Measurements from ENCODE around the gene ARSG.
A peak's percentile ranks its signal among the peaks of the same experiment; 100 is the strongest.

ARSG gene

DNA sequence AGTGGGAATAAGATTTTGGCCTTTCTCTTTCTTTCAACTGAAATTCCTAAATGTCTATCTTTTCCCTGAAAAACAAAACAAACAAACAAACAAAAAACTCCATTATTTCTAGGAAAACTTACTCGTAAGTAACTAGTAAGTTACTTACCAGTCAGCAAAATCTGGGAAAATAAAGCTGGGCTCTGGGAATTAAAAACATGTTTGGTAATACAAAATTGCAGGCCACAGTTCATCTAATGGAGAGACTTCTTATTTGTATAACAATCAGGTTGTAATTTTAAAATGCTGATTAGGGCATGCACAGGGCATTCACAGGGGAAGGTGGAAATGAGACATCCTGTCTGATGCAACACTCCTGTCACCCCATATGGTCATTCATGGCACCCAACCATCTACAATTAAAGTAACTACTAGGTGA, 169.8 kb downstream of the ARSG start:
- DNase-seq (ENCODE audit: low read depth) = no peak
- no peak overlapping the region for H3K4me3 ChIP-seq (ENCODE audit: control insufficient read depth, low read depth, low read length)
- TF ChIP-seq, protein P1, sequence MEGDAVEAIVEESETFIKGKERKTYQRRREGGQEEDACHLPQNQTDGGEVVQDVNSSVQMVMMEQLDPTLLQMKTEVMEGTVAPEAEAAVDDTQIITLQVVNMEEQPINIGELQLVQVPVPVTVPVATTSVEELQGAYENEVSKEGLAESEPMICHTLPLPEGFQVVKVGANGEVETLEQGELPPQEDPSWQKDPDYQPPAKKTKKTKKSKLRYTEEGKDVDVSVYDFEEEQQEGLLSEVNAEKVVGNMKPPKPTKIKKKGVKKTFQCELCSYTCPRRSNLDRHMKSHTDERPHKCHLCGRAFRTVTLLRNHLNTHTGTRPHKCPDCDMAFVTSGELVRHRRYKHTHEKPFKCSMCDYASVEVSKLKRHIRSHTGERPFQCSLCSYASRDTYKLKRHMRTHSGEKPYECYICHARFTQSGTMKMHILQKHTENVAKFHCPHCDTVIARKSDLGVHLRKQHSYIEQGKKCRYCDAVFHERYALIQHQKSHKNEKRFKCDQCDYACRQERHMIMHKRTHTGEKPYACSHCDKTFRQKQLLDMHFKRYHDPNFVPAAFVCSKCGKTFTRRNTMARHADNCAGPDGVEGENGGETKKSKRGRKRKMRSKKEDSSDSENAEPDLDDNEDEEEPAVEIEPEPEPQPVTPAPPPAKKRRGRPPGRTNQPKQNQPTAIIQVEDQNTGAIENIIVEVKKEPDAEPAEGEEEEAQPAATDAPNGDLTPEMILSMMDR (IDR thresholded peaks at IDR 0.05; ENCODE audit: control insufficient read depth, insufficient read depth, low read depth, low read length, missing control alignments) = no peak

DNA sequence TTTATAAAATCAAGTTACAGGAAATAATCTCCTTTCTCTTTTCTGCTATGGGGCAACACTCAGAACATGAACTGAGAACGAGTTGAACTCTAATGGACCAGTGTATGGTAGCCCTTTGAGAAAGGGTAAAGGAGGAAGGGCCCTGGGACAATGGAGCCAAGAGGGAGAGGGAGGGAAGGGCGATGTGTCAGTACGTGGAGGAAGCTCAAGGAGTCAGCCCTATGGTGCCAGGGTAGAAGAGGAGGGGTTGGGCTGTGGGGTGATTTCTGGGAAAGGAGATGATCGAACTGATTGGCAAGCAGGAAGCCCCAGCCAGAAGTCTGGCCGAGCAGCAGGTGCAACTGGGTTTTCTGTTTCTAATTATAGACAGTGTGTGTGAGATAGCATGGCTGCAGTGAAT, 170.3 kb downstream of the ARSG start:
- DNase-seq (ENCODE audit: low read depth) = no peak
- TF ChIP-seq, protein P1 (IDR thresholded peaks at IDR 0.05; ENCODE audit: control insufficient read depth, insufficient read depth, low read depth, low read length, missing control alignments) = no peak
- H3K4me3 ChIP-seq (ENCODE audit: control insufficient read depth, low read depth, low read length) = no peak overlapping the region

DNA sequence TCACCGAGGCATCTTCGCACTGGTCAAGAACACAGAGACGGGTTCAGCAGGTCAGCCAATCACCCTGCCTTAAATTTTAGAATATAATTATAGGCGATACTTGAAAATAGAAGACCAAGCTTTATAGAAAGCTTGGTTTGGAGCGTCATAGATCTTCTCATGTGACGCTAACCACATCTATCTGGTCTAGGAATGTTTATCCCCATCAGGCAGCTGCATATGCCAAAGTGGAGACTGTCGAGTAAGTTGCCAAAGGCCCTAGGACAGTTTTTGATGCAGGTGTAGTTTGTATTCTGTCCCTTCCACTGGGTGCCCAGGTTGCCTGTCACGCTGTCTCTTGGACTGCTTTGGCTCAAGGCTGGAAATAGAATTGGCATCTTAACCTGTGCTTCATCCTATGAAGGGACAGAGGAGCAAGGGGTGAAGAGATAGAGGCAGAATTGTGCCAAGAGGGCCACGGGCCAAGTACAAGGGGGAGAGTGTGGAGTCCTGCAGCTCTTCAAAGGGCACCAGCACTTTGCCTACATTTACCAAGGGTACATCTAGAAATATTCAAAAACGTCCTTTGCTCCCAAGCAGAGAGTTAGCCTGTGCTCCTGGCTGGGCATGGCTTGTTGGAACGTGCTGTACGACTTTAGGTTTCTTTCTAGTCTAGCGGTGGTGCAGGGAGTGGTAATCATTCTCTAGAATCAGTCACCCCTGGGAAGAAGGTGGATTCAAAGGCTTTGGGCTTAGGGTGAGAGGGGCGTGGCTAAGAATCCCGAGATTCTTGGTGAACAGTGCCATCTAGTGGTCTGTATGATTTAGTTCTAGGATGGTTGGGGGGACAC, 171.3 kb downstream of the ARSG start:
- no peak for DNase-seq (ENCODE audit: low read depth)
- H3K4me3 ChIP-seq (ENCODE audit: control insufficient read depth, low read depth, low read length) = no peak overlapping the region
- TF ChIP-seq, protein P1 (IDR thresholded peaks at IDR 0.05; ENCODE audit: control insufficient read depth, insufficient read depth, low read depth, low read length, missing control alignments) = peak; percentile 59

DNA sequence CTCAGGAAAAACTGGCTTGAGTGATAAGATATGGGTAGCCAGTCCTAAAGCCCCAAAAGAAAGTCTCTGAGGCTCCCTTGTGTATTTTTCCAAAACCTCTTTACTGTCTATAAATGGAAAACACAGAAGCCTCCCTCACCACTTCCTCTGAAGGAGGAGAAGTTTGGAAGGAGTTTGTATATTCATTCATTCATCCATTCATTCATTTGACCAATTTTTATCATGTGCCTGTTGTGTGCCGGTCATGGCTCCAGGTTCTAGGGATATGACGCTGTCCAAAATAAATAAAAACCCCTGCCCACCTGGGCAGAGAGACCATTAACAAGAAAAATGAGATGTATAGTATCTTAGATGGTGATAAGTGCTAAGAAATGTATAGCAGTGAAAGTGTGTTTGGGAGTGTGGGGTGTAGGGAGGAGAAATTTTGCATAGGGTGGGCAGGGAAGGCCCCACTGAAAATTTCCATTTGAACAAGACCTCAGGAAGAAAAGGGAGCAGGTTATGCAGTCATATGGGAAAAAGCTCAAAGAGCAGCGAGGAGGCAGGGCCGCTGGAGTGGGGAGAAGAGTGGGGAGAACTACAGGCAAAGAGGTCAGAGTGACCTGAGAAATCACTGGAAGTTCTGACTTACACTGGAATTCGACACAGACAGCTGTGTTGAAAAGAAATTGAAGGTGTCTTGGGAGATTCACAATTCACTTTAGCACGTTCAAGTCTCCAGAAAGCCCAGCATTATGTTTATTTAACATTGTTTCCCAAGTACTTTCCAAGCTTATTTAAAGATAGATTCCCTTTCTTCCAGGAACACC, 172.1 kb downstream of the ARSG start:
- no peak for DNase-seq (ENCODE audit: low read depth)
- TF ChIP-seq, protein P1 (IDR thresholded peaks at IDR 0.05; ENCODE audit: control insufficient read depth, insufficient read depth, low read depth, low read length, missing control alignments) = no peak

DNA sequence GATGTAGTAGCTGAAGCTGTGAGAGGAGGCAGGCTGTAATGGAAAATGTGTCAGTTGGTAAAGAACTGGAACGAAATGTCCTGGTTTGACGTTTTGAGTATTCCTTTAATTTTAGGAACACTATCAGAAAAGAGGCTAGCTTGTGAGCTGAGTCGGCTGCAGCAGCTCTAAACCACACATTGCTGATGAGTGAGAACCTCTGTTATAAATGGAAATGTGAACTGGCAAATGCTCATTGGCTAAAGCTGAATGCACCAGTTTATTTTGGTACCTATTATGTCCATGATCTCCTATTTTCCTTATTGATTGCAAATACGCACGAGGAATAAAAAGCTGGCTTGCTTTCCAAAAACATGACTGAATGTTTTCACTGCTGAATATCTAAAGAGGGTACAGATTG, 177.0 kb downstream of the ARSG start:
- no peak overlapping the region for H3K4me3 ChIP-seq (ENCODE audit: control insufficient read depth, low read depth, low read length)
- TF ChIP-seq, protein P1 (IDR thresholded peaks at IDR 0.05; ENCODE audit: control insufficient read depth, insufficient read depth, low read depth, low read length, missing control alignments) = no peak
- no peak for DNase-seq (ENCODE audit: low read depth)

More for the DNA sequence above, 172.1 kb downstream of the ARSG start:
- no peak overlapping the region for H3K4me3 ChIP-seq (ENCODE audit: control insufficient read depth, low read depth, low read length)

DNA sequence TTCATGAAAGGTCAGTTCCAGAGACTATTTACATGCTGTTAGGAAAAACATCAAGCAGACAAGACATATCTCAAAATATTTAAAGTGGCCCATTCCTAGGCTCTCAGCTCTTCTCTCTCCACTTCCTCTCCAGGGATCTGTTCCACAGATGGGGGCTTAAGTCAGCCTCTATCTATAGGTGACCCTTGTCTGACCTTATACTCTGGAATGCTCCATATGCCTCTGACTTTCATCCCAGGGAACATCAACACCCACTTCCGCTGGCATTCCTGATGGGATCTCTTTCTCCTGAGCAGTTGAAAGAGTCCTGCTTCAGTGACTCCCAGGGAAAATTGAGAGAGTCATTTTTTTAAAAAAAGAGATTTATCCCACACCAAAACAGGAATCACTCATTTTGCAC, 177.5 kb downstream of the ARSG start:
- DNase-seq (ENCODE audit: low read depth) = no peak
- H3K4me3 ChIP-seq (ENCODE audit: control insufficient read depth, low read depth, low read length) = no peak overlapping the region
- TF ChIP-seq, protein P1 (IDR thresholded peaks at IDR 0.05; ENCODE audit: control insufficient read depth, insufficient read depth, low read depth, low read length, missing control alignments) = no peak

Measured in AG09309 (cell line).